ENCODE results near the gene VIL1. TPM values are rescaled to one million over a fixed set of nuclear protein-coding genes. Genes with fewer than 3 reads are reported as not detected.

VIL1 gene
- total RNA-seq, 3 donors from 2014 or later (not counting 1 experiment from before 2014, with no cell fraction given), result 1.5 to 1.8 (median 1.6) TPM

GRCh38 chr2:218406949-218407618 is 11.8 kb upstream of the VIL1 start:
- TF ChIP-seq CTCF (IDR thresholded peaks at IDR 0.05), result no peak
- peaks cover 59% of the 10 kb centered on the region for H3K4me1 ChIP-seq (ENCODE audit: control insufficient read depth, insufficient read depth, low read length)
- DNase-seq, result peak; percentile 61 to 89
- Mint-ChIP-seq H3K27ac (peak overlapping the region; percentile 95 to 96), H3K4me1 (peaks cover 44 to 63% of the 10 kb centered on the region in 2 donors), H3K36me3 (no peaks in the 10 kb centered on the region), H3K4me3 (peak overlapping the region; percentile 91), H3K27me3 (ENCODE audit: low read depth in 2 of 2) (no peaks in the 10 kb centered on the region), H3K9me3 (no peaks in the 10 kb centered on the region)
- peak; percentile 18 to 23 (median 22) for ATAC-seq
- no peaks in the 10 kb centered on the region for H3K9me3 ChIP-seq (ENCODE audit: control insufficient read depth, insufficient read depth, low read length)
- WGBS (ENCODE audit: insufficient coverage), result 6% methylated on average over 13 of the region's 13 CpGs
- H3K27me3 ChIP-seq (ENCODE audit: control insufficient read depth, insufficient read depth, low read length), result no peaks in the 10 kb centered on the region
- H3K36me3 ChIP-seq (ENCODE audit: control insufficient read depth, insufficient read depth, low read length), result peaks cover 32% of the 10 kb centered on the region
- intact Hi-C loops (cut with micrococcal nuclease), result loop anchor here (1.0 to 2.0 kb wide), 3 partner anchors 11 to 242 kb away; no protein-coding TSS in a partner anchor
- H3K4me3 ChIP-seq (ENCODE audit: low read length), result peak overlapping the region; percentile 24
- peak overlapping the region; percentile 65 for H3K27ac ChIP-seq (ENCODE audit: low read length)

- Histone ChIP-seq H3K27ac (ENCODE audit: low read length) (no peak overlapping the region), H3K36me3 (ENCODE audit: control insufficient read depth, insufficient read depth, low read length) (peaks cover 26% of the 10 kb centered on the region), H3K27me3 (ENCODE audit: control insufficient read depth, insufficient read depth, low read length) (no peaks in the 10 kb centered on the region), H3K4me1 (ENCODE audit: control insufficient read depth, insufficient read depth, low read length) (peaks cover 57% of the 10 kb centered on the region), H3K9me3 (ENCODE audit: control insufficient read depth, insufficient read depth, low read length) (no peaks in the 10 kb centered on the region), H3K4me3 (ENCODE audit: low read length) (no peak overlapping the region)
- Mint-ChIP-seq H3K27ac (peak overlapping the region; percentile 95 to 96), H3K4me1 (peaks cover 49 to 61% of the 10 kb centered on the region in 2 donors), H3K9me3 (no peaks in the 10 kb centered on the region), H3K36me3 (no peaks in the 10 kb centered on the region), H3K4me3 (peak overlapping the region; percentile 91), H3K27me3 (ENCODE audit: low read depth in 2 of 2) (no peaks in the 10 kb centered on the region)
- DNase-seq, result no peak
- no peak for ATAC-seq
- WGBS (ENCODE audit: insufficient coverage), result 89% methylated on average over 8 of the region's 8 CpGs
- intact Hi-C loops (cut with micrococcal nuclease), result loop anchor here (1.0 to 2.0 kb wide), 2 partner anchors 59 to 241 kb away; no protein-coding TSS in a partner anchor
- TF ChIP-seq CTCF (IDR thresholded peaks at IDR 0.05), result no peak
These were observed 11.2 kb upstream of the VIL1 start for GRCh38 chr2:218407717-218408116.

GRCh38 chr2:218418321-218418716 is 604 bp upstream of the VIL1 start:
- DNase-seq, result no peak
- Histone ChIP-seq H3K4me1 (ENCODE audit: control insufficient read depth, insufficient read depth, low read length) (no peaks in the 10 kb centered on the region), H3K9me3 (ENCODE audit: control insufficient read depth, insufficient read depth, low read length) (no peaks in the 10 kb centered on the region), H3K27me3 (ENCODE audit: control insufficient read depth, insufficient read depth, low read length) (no peaks in the 10 kb centered on the region), H3K36me3 (ENCODE audit: control insufficient read depth, insufficient read depth, low read length) (no peaks in the 10 kb centered on the region), H3K27ac (ENCODE audit: low read length) (no peak overlapping the region), H3K4me3 (ENCODE audit: low read length) (no peak overlapping the region)
- intact Hi-C loops (cut with micrococcal nuclease), result no loop called here
- ATAC-seq, result no peak
- Mint-ChIP-seq H3K27me3 (ENCODE audit: low read depth in 2 of 2) (no peaks in the 10 kb centered on the region), H3K4me3 (no peak overlapping the region), H3K4me1 (no peaks in the 10 kb centered on the region), H3K36me3 (no peaks in the 10 kb centered on the region), H3K27ac (no peak overlapping the region), H3K9me3 (no peaks in the 10 kb centered on the region)
- WGBS (ENCODE audit: insufficient coverage), result 94% methylated on average over 3 of the region's 5 CpGs
- TF ChIP-seq CTCF (IDR thresholded peaks at IDR 0.05), result no peak

Data from natural killer cell (primary cell).